Retinal pigment epithelial cell (primary cell): ENCODE measurements around the gene SLC46A1.

Source experiments
- DNase-seq: peaks from one replicate; pipeline ENCODE4 v3.0.0-alpha.2; 2010; ENCODE audit warnings: low read depth
- H3K4me3 ChIP-seq: 2 replicates; pipeline ENCODE4 v1.5.1; 2011; ENCODE audit warnings: mild to moderate bottlenecking, low read length, control low read depth, moderate library complexity
- TF ChIP-seq, protein P1 (sequence below): conservative IDR thresholded peaks from 2 replicates; pipeline ENCODE4 v1.5.1; 2011; ENCODE audit warnings: low read depth, low read length, control low read depth, inconsistent platforms

The SLC46A1 gene

DNA sequence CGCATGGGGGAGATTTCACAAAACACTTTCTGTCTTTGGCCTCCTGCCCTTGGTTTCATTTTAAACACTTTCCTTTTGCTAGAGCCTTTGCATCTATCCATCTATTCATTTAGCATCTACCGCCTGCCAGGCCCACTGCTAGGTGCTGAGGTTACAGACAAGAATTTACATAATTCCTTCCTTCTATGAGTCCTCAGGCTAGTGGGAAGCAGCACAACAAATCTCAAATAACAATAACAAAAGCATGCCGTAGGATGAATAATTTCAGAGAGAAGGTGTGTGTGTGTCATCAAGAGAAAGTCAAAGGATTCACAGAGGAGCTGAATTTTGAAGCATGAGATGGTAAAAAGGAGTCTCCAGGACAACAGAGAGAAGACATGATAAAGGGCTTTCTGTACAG is 6.1 kb upstream of the SLC46A1 start:
- TF ChIP-seq, protein P1, sequence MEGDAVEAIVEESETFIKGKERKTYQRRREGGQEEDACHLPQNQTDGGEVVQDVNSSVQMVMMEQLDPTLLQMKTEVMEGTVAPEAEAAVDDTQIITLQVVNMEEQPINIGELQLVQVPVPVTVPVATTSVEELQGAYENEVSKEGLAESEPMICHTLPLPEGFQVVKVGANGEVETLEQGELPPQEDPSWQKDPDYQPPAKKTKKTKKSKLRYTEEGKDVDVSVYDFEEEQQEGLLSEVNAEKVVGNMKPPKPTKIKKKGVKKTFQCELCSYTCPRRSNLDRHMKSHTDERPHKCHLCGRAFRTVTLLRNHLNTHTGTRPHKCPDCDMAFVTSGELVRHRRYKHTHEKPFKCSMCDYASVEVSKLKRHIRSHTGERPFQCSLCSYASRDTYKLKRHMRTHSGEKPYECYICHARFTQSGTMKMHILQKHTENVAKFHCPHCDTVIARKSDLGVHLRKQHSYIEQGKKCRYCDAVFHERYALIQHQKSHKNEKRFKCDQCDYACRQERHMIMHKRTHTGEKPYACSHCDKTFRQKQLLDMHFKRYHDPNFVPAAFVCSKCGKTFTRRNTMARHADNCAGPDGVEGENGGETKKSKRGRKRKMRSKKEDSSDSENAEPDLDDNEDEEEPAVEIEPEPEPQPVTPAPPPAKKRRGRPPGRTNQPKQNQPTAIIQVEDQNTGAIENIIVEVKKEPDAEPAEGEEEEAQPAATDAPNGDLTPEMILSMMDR: no peak
- no peak overlapping the region for H3K4me3 ChIP-seq
- no peak for DNase-seq

DNA sequence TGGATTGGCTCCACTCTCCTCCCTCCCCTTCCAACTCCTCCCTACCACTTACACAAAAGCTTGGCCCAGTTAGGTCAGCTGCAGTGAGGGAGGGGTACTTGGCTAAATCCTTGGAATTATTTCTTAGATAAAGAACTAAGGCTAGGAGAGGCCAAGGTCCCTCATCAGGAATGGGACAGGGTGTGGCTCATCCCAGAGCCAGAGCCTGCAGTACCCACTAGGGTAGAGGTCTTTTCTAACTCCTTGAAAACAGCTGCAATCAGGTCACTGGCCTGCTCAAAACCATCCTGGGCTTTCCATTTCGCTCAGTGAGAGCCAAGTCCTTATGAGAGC is 1.9 kb upstream of the SLC46A1 start:
- TF ChIP-seq, protein P1: no peak
- no peak for DNase-seq
- H3K4me3 ChIP-seq: no peak overlapping the region

DNA sequence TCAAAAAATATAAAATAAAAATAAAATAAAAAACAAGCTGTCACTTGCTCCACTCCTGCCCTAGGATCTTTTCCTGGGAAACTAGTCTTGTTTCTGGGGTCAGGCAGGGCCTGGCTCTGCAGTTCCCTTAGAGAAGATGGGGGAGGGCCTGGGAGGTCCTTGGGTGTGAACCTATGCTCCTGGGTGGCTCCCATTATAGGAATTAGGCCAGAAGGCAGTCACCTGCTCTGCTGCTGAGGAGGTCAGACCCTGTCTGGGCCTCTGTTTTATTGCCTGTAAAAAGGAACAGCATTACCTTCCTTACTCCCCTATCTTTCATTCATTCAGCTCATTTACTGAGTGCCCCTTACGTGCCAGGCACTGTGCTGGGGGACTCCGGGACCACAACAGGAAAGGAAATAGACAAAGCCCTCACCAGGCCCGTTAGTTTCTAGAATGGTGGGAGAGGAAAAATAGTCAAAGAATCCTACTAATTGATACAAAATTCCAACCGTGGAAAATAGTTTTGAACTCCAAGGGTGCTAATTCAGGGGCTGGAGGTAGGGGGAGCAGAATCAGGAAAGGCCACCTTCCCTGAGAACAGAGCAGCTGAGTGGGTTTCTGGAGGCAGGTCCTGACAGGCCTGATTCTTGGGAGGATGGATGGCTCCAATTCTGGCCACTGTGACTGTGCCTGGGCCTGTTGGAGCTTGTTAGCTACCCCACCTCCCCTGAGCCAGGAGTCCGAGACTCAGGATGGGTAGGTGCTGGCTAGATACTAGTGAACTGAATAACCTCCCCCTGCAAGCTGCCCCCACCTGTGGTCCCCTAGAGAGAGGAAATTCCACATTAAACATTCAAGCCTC is 1.3 kb upstream of the SLC46A1 start:
- DNase-seq: no peak
- TF ChIP-seq, protein P1: peak; percentile 30
- no peak overlapping the region for H3K4me3 ChIP-seq

DNA sequence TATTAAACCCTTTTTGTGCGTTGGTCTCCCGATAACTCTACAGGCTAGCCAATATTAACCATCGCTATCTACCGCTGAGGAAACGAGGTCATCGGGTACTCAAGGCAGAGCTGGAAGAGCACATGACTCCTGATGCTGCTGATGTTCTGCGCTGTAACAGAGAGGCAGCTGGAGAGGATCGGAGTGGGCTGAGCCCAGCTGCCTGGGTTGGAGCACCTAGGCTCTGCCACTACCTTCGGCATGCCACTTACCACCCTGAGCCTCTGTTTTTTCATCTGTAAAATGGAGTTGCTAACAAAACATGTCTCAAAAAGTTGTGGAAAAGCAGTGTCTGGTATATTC is 432 bp upstream of the SLC46A1 start:
- H3K4me3 ChIP-seq: peak overlapping the region; percentile 60
- TF ChIP-seq, protein P1: no peak
- DNase-seq: no peak

DNA sequence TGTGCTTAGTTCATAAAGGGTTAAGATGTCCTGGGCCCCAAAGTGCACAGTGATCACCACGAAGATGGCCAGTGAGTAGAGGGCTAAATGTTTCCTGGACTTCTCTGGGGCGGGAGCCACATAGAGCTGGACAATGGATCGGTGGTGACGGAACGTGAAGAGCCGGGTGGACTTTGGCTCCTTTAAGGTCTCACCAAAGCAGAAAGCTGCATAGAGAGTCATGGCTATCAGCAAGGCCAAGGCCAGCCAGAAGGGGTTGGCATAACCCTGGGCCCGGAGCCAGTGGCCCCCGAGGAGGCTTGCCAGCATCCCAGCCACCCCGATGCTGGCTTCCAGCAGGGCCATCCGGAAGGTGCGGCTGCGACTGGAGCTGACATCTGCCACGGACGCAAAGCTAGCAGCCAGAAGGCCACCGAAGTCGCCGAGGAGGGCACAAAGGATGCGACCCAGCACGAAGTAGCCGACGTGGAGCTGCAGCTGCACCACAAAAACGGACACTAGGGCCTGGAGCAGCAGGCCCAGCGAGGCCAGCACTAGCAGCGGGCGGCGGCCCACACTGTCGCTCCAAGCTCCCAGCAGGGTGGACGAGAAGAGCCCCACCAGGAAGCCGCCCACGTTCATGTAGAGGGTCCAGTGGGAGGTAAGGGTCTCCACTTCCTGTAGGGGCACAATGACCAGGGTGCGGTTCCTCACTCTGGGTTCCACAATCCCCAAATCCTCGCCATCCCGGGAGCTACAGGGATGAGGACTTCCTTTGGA is 1.0 kb downstream of the SLC46A1 start:
- no peak for DNase-seq
- peak overlapping the region; percentile 60 for H3K4me3 ChIP-seq
- TF ChIP-seq, protein P1: no peak

DNA sequence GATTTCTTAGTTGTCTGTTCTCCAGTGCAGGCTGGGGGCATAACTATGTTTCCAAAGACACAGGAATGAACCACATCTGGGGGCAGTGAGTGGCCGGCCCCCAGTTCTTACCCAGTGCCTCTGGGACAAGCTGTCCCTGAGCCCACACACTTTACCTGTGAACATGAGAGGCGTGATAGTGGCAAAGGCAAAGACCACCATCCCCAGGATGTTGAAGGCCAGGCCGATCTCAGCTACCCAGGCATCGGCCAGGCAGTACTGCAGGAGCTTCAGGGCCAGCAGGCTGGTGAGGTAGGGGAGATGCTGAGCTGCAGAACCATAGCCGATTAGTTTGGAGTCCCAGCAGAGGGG is 1.6 kb downstream of the SLC46A1 start:
- DNase-seq: no peak
- no peak overlapping the region for H3K4me3 ChIP-seq
- TF ChIP-seq, protein P1: no peak

DNA sequence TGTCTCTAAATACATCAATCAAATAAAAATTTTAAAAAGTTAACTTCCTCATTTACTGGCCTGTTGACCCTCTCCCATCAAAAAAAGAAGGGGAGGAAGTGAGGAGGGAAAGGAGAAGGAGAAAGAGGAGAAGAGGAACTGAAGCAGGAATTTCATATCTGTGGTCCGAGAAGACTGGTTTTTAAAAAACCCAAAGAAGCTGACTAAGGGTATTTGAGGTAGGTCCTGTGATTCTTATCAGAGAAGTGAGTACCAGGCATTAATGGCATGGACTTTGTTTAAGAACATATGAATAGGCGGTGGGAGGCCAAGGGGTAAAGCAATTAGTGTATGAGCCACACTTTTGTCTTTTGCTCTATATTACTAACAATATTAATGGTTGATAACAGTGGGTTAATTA is 2.0 kb downstream of the SLC46A1 start:
- H3K4me3 ChIP-seq: no peak overlapping the region
- peak; percentile 18 for DNase-seq
- TF ChIP-seq, protein P1: no peak
